ENCODE results near the gene GPRIN1. TPM values are rescaled to one million over a fixed set of nuclear protein-coding genes. Genes with fewer than 3 reads are reported as not detected.

The GPRIN1 gene
- total and polyA plus RNA-seq, 2 of the 4 experiments (the other 2 are of a cell fraction) = 3.0 to 4.7 TPM

- no CpG with 5 or more reads among the region's 10 CpGs for WGBS, 2 experiments (ENCODE audit: extremely low coverage in 2 of 2, insufficient read length in 1 of 2)
- H2BK5ac ChIP-seq (ENCODE audit: low read depth, low read length, poor library complexity, severe bottlenecking) = no peak overlapping the region
Measured at GRCh38 chr5:176564002-176564401, 46.0 kb downstream of the GPRIN1 start.

More at GRCh38 chr5:176564002-176564401, 46.0 kb downstream of the GPRIN1 start:
- no peak for TF ChIP-seq CEBPB (IDR thresholded peaks at IDR 0.05; ENCODE audit: low read depth, low read length)
- no peak for TF ChIP-seq USF2 (IDR thresholded peaks at IDR 0.05; ENCODE audit: low read depth, low read length)
- TF ChIP-seq RFX5 (IDR thresholded peaks at IDR 0.05; ENCODE audit: low read depth, low read length) = no peak
- TF ChIP-seq ELK1 (IDR thresholded peaks at IDR 0.05; ENCODE audit: borderline replicate concordance, low read depth, low read length) = no peak
- no peak for TF ChIP-seq CHD1 (IDR thresholded peaks at IDR 0.05; ENCODE audit: low read depth, low read length)
- no peak overlapping the region for H2BK20ac ChIP-seq (ENCODE audit: low read depth, low read length)
- H2BK120ac ChIP-seq (ENCODE audit: low read depth, low read length) = no peak overlapping the region
- in situ Hi-C loops (cut with MboI; ENCODE audit: low sequenced_read_pairs) (loop anchor here (25.0 kb wide), 1 partner anchor 827 kb away; no protein-coding TSS in a partner anchor), dilution Hi-C loops (cut with HindIII; ENCODE audit: low sequenced_read_pairs, unreplicated experiment) (no loop called here), intact Hi-C loops (cut with micrococcal nuclease) (no loop called here)
- H3K9me1 ChIP-seq (ENCODE audit: insufficient read depth, low read length) = no peaks in the 10 kb centered on the region
- H3K4me2 ChIP-seq (ENCODE audit: low read depth, low read length) = no peak overlapping the region
- DNase-seq (no peak), ATAC-seq (ENCODE audit: low read depth) (no peak)
- no peak overlapping the region for H3K4ac ChIP-seq (ENCODE audit: low read depth, low read length)
- H2BK15ac ChIP-seq (ENCODE audit: low read depth, low read length) = no peak overlapping the region
- BruUV-seq (replicated peaks) = no TSS peak
- no peaks in the 10 kb centered on the region for H3K36me3 ChIP-seq (ENCODE audit: control insufficient read depth, insufficient read depth, low read length)
- H2AK5ac ChIP-seq (ENCODE audit: low read depth, low read length) = no peak overlapping the region
- H2AFZ ChIP-seq (replicated peaks; ENCODE audit: low read length, poor library complexity) = no peak overlapping the region
- no peak overlapping the region for H3K56ac ChIP-seq (ENCODE audit: extremely low read depth, insufficient read depth, low read length)
- H2AK9ac ChIP-seq (replicated peaks; ENCODE audit: low read depth, low read length, poor library complexity) = no peak overlapping the region
- no peaks in the 10 kb centered on the region for H4K20me1 ChIP-seq (ENCODE audit: insufficient read depth, low read length)
- no peak overlapping the region for H3K27ac ChIP-seq (ENCODE audit: insufficient read depth, low read length)
- peaks cover 4% of the 10 kb centered on the region for H3K9me3 ChIP-seq (ENCODE audit: control insufficient read depth, insufficient read depth, low read length)
- no peaks in the 10 kb centered on the region for H3K79me1 ChIP-seq (ENCODE audit: low read depth in 1 of 2, low read length in 2 of 2)
- ChIA-PET POLR2A (ENCODE audit: unreplicated experiment) (no interaction called here), CTCF (no interaction called here)
- H3K18ac ChIP-seq (ENCODE audit: low read depth, low read length) = no peak overlapping the region
- no peak overlapping the region for H4K5ac ChIP-seq (ENCODE audit: low read depth, low read length)
- no peak overlapping the region for H3K9ac ChIP-seq (ENCODE audit: low read depth, low read length)
- no peak overlapping the region for H3K23ac ChIP-seq (ENCODE audit: low read depth, low read length)
- H3K4me3 ChIP-seq (ENCODE audit: insufficient read depth, low read depth, low read length) = no peak overlapping the region
- H3K14ac ChIP-seq (replicated peaks; ENCODE audit: low read depth, low read length) = no peak overlapping the region
- peaks cover 33% of the 10 kb centered on the region for H3K27me3 ChIP-seq (ENCODE audit: control insufficient read depth, insufficient read depth, low read length)
- H4K8ac ChIP-seq (ENCODE audit: low read depth in 2 of 2, low read length in 2 of 2) = no peak overlapping the region
- no peaks in the 10 kb centered on the region for H3K4me1 ChIP-seq (ENCODE audit: control insufficient read depth, insufficient read depth, low read length)
- no peak overlapping the region for H4K91ac ChIP-seq (ENCODE audit: insufficient read depth, low read depth, low read length)

All from IMR-90 (cell line).